Neuron (in vitro differentiated cells): ENCODE data around the gene GAPDHS.

Experiments
- H2AFZ ChIP-seq: one replicate; pipeline ENCODE4 v1.6.1; 2013; ENCODE audit warnings: low read depth, mild to moderate bottlenecking, inconsistent platforms, low read length, moderate library complexity
- H3K27me3 ChIP-seq: one replicate; pipeline ENCODE4 v1.6.1; 2013; ENCODE audit warnings: low read length; ENCODE audit not compliant: insufficient read depth
- H3K36me3 ChIP-seq: one replicate; pipeline ENCODE4 v1.6.1; 2013; ENCODE audit warnings: low read length; ENCODE audit not compliant: insufficient read depth
- H3K4me1 ChIP-seq: one replicate; pipeline ENCODE4 v1.6.1; 2013; ENCODE audit warnings: low read length; ENCODE audit not compliant: insufficient read depth
- H3K4me3 ChIP-seq: 2 replicates; pipeline ENCODE4 v1.5.1; 2013; ENCODE audit warnings: mild to moderate bottlenecking, low read length, moderate library complexity
- H3K9me3 ChIP-seq: one replicate; pipeline ENCODE4 v1.6.1; 2013; ENCODE audit warnings: low read length

GAPDHS gene

DNA sequence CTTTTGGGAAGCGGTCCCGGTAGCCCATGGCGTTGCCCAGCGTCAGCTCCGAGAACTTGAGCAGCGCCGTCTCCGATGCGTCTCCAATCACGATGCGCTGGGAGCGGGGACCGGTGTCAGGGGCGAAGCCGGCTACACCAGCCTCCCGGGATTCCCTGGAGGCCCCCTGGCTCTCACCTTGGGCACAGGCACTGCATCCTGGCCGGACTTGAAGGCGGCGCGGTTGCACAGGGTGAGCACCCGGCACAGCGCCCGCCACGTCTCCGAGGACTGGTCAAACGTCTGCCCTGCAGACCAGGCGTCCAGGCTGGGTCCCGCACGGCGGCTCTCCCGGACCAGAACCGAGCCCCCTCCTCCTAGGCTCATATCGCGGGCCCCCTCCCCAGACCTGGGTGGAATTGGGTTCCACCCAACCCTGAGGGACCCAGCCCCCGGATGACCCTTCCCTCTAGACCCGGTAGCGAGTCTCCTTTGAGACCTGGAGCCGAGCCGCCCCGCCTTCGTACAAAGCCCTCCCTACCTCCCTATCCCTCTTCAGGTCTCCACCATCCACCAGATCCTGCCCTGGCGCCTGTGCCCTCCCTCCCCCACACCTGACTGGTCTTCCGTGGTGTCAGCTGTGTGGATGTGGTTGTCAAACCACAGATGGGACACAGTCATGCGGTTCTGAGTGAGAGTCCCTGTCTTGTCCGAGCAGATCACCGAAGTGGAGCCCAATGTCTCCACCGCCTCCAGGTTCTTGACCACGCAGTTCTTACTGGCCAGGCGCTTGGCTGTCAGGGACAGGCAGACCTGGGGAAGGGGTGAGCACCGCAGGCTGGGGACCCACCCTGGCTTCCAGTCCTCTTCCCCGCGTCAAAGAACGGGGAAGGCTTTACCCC is 25.4 kb downstream of the GAPDHS start:
- no peaks in the 10 kb centered on the region for H3K36me3 ChIP-seq
- H2AFZ ChIP-seq, result peak overlapping the region; percentile 9
- peaks cover 2% of the 10 kb centered on the region for H3K9me3 ChIP-seq
- H3K4me1 ChIP-seq, result peaks cover 3% of the 10 kb centered on the region
- H3K4me3 ChIP-seq, result no peak overlapping the region
- peaks cover 58% of the 10 kb centered on the region for H3K27me3 ChIP-seq

DNA sequence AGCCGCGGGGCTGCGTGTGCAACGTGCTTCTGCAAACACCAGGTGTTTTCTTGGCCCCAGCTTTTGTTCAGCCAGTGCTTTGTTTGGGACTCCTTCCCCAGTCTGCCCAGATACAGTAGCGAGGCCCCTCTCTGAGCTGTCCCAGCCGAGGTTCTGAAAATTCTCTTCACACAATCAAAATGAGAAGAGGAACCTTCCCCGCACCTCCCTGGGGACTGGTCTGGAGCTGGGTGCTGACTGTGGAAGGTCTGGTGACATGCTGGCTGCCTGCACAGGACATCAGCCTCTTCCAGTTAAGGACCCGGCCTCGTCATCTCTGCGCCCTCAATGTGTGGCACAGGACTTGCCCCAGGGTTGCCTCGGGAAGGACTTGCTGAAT is 26.0 kb downstream of the GAPDHS start:
- Histone ChIP-seq H3K27me3 (peaks cover 58% of the 10 kb centered on the region), H3K4me3 (no peak overlapping the region), H3K36me3 (no peaks in the 10 kb centered on the region), H3K9me3 (peaks cover 2% of the 10 kb centered on the region), H2AFZ (no peak overlapping the region), H3K4me1 (peaks cover 3% of the 10 kb centered on the region)

- peaks cover 2% of the 10 kb centered on the region for H3K9me3 ChIP-seq
- peaks cover 3% of the 10 kb centered on the region for H3K4me1 ChIP-seq
- H3K27me3 ChIP-seq, result peaks cover 54% of the 10 kb centered on the region
- no peak overlapping the region for H2AFZ ChIP-seq
- H3K4me3 ChIP-seq, result no peak overlapping the region
- H3K36me3 ChIP-seq, result no peaks in the 10 kb centered on the region
These were observed 26.5 kb downstream of the GAPDHS start for GRCh38 chr19:35559781-35560180.

GRCh38 chr19:35560271-35560670 is 27.0 kb downstream of the GAPDHS start:
- Histone ChIP-seq H2AFZ (no peak overlapping the region), H3K27me3 (peaks cover 50% of the 10 kb centered on the region), H3K9me3 (peaks cover 2% of the 10 kb centered on the region), H3K36me3 (no peaks in the 10 kb centered on the region), H3K4me3 (no peak overlapping the region), H3K4me1 (peaks cover 3% of the 10 kb centered on the region)

DNA sequence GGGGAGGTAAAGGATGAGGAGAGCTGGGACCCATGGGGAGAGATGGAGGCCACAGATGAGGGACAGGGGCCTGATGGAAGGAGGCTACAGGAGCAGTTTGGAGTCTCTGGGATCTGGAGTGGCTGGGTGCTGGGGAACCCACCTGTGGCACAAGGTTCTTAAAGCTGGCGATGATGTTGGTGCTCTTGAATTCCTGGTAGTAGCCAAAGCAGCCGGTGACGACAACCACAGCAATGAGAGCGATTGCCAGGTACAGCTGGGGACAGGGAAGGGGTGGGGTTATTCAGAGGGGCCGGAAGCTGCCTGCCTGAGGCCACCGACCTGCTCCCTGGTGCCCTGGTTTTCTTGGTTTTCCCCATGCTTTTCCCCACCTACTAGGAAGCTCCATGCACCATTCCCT is 27.4 kb downstream of the GAPDHS start:
- H3K36me3 ChIP-seq, result no peaks in the 10 kb centered on the region
- peaks cover 50% of the 10 kb centered on the region for H3K27me3 ChIP-seq
- peaks cover 2% of the 10 kb centered on the region for H3K9me3 ChIP-seq
- H3K4me3 ChIP-seq, result no peak overlapping the region
- no peak overlapping the region for H2AFZ ChIP-seq
- H3K4me1 ChIP-seq, result peaks cover 3% of the 10 kb centered on the region

- no peak overlapping the region for H2AFZ ChIP-seq
- peaks cover 50% of the 10 kb centered on the region for H3K27me3 ChIP-seq
- H3K9me3 ChIP-seq, result peaks cover 2% of the 10 kb centered on the region
- peaks cover 3% of the 10 kb centered on the region for H3K4me1 ChIP-seq
- H3K4me3 ChIP-seq, result no peak overlapping the region
- H3K36me3 ChIP-seq, result no peaks in the 10 kb centered on the region
These were observed 28.2 kb downstream of the GAPDHS start for GRCh38 chr19:35561436-35561835.

GRCh38 chr19:35562336-35562735 is 29.1 kb downstream of the GAPDHS start:
- Histone ChIP-seq H3K4me3 (no peak overlapping the region), H3K27me3 (peaks cover 44% of the 10 kb centered on the region)

DNA sequence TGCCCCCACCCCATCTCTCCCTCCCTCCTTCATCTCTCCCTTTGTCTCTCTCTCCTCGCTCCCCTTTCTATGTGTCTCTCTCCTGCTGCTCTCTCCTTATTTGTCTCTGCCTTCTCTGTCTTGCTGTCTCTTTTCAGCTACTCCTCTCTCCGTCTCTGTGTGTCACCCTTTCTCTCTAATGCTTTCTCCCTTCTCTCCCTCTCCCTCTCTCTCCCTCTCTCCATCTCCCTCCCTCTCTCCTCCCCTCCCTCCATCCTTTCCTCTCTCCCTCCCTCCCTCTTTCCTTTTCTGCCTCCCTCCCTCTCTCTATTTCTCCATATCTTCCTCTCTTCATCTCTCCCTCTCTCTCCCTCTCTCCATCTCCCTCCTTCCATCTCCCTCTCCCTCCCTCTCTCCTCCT is 29.5 kb downstream of the GAPDHS start:
- H3K9me3 ChIP-seq, result peaks cover 2% of the 10 kb centered on the region
- no peaks in the 10 kb centered on the region for H3K36me3 ChIP-seq
- H3K4me3 ChIP-seq, result no peak overlapping the region
- H2AFZ ChIP-seq, result no peak overlapping the region
- no peaks in the 10 kb centered on the region for H3K4me1 ChIP-seq
- peaks cover 41% of the 10 kb centered on the region for H3K27me3 ChIP-seq

More at GRCh38 chr19:35562336-35562735, 29.1 kb downstream of the GAPDHS start:
- H3K4me1 ChIP-seq, result peaks cover 2% of the 10 kb centered on the region
- H3K9me3 ChIP-seq, result peaks cover 2% of the 10 kb centered on the region
- no peaks in the 10 kb centered on the region for H3K36me3 ChIP-seq
- no peak overlapping the region for H2AFZ ChIP-seq

DNA sequence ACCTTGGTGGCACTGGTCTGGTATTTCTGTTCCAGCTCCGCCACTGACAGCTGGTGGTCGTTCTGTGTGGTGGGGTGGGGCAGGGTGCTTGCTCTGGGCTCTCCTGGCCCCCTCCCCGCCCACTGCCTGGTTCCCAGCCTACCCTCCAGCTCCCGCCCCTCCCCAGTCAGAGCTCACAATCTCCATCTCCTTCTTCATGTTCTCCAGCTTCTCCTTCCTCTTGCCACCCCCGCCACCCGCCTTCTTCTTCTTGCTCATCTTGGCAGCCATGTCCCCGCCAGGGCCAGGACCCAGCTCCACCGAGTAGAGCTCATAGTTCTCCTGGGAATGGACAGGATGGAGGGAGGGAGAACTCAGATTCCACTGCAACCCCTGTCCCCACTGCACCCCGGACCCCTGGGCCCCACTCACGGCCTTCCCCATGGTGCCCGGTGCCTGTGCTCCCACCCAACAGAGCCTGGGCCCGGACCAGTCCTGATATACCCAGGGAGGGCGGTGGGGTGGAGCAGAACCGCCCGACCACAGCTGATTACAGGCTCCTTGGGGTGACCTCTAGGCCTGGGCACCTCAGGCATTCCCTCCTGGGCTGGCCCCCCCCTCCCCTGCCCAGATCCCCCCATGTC is 30.1 kb downstream of the GAPDHS start, which contains the start of gene ATP4A:
Gene ATP4A (minus strand): TSS at position 452 of the 623 bp plus-strand sequence. CDS start 29 bp downstream, at position 423.
- Histone ChIP-seq H3K4me3 (no peak within 1 kb of the TSS), H3K27me3 (peaks cover 37% of the 10 kb centered on the region), H2AFZ (no peak within 1 kb of the TSS), H3K9me3 (peaks cover 2% of the 10 kb centered on the region), H3K36me3 (no peaks in the 10 kb centered on the region), H3K4me1 (no peaks in the 10 kb centered on the region)

GRCh38 chr19:35565016-35565856 is 32.0 kb downstream of the GAPDHS start:
- no peaks in the 10 kb centered on the region for H3K4me1 ChIP-seq
- no peaks in the 10 kb centered on the region for H3K36me3 ChIP-seq
- H3K27me3 ChIP-seq, result peaks cover 17% of the 10 kb centered on the region
- no peaks in the 10 kb centered on the region for H3K9me3 ChIP-seq
- no peak overlapping the region for H2AFZ ChIP-seq
- H3K4me3 ChIP-seq, result no peak overlapping the region

DNA sequence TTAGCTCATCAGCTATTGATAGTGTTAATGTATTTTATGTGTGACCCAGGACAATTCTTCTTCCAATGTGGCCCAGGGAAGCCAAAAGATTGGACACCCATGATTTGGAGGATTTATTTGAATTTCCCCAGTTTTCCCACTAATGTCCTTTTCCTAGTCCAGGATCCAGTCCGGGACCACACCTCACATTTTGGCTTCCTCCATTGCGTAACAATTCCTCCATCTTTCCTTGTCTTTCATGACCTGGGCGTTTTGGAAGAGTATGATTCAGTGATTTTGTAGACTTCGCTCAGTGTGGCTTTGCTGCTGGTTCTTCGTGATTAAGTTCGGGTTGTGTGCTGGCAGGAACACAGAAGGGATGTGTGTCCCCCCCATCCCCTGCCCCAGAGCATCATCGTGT is 33.5 kb downstream of the GAPDHS start:
- H3K4me1 ChIP-seq, result no peaks in the 10 kb centered on the region
- no peaks in the 10 kb centered on the region for H3K36me3 ChIP-seq
- no peak overlapping the region for H3K4me3 ChIP-seq
- peaks cover 10% of the 10 kb centered on the region for H3K27me3 ChIP-seq
- H3K9me3 ChIP-seq, result no peaks in the 10 kb centered on the region
- no peak overlapping the region for H2AFZ ChIP-seq

DNA sequence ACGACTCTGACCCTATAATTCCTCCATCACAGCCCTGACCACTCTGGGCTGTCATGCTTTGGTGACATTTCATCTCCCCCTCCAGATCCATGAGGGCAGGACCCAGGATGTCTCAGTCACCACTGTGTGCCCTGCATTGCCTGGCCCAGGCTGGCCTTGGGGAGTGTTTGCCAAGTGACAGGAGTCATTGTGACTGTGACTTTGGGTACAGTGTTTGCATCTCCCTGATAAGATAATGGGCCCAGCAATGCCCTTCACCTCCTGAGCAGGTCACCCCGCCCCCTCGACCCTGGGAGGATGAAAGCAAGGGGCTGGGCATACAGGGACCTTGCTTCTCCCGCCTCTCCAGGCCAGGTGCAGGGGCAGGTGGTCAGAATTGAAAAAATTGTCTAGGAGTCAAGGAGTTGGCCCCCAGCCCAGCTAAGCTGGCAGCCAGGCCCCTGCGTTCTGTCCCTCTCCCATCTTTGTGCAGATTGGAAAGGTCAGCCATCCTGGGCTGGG is 36.1 kb downstream of the GAPDHS start:
- Histone ChIP-seq H3K27me3 (peaks cover 2% of the 10 kb centered on the region), H3K9me3 (no peaks in the 10 kb centered on the region), H3K4me1 (no peaks in the 10 kb centered on the region), H3K4me3 (no peak overlapping the region), H3K36me3 (no peaks in the 10 kb centered on the region), H2AFZ (no peak overlapping the region)
